Kidney epithelial cell (primary cell): ENCODE data around the gene DHDDS. TPM values are rescaled to one million over a fixed set of nuclear protein-coding genes. Genes with fewer than 3 reads are reported as not detected.
A peak's percentile ranks its signal among the peaks of the same experiment; 100 is the strongest.
"Not testable (repeated sequence)": the region's sequence is repeated elsewhere in the genome, so short reads cannot be mapped to it uniquely, and the experiment has no call there.

Experiments used
- DNase-seq: peaks from one replicate; pipeline ENCODE4 v3.0.0-alpha.2; 2010; ENCODE audit warnings: low read depth
- H3K27me3 ChIP-seq: 2 replicates; pipeline ENCODE4 v1.6.0; 2011; ENCODE audit warnings: low read length; ENCODE audit not compliant: control insufficient read depth, insufficient read depth
- H3K36me3 ChIP-seq: 2 replicates; pipeline ENCODE4 v1.5.1; 2011; ENCODE audit warnings: low read length; ENCODE audit not compliant: control insufficient read depth, insufficient read depth
- H3K4me3 ChIP-seq: 2 replicates; pipeline ENCODE4 v1.5.1; 2011; ENCODE audit warnings: low read depth, mild to moderate bottlenecking, control low read depth, low read length
- total RNA-seq: library from RNA; depleted of rRNA; stranded (reverse); fragments of >200 nt; gene quantifications from 2 replicates; pipeline ENCODE4 v1.2.3, GENCODE V29; 2015
- TF ChIP-seq, protein P1 (sequence below): IDR thresholded peaks from 2 replicates; pipeline ENCODE4 v1.5.1; 2011; ENCODE audit warnings: mild to moderate bottlenecking, moderate library complexity, low read length, control low read depth, inconsistent platforms; ENCODE audit not compliant: insufficient read depth, poor library complexity, severe bottlenecking

DHDDS gene
- total RNA-seq, 1 donor from 2014 or later = 52.7 TPM

DNA sequence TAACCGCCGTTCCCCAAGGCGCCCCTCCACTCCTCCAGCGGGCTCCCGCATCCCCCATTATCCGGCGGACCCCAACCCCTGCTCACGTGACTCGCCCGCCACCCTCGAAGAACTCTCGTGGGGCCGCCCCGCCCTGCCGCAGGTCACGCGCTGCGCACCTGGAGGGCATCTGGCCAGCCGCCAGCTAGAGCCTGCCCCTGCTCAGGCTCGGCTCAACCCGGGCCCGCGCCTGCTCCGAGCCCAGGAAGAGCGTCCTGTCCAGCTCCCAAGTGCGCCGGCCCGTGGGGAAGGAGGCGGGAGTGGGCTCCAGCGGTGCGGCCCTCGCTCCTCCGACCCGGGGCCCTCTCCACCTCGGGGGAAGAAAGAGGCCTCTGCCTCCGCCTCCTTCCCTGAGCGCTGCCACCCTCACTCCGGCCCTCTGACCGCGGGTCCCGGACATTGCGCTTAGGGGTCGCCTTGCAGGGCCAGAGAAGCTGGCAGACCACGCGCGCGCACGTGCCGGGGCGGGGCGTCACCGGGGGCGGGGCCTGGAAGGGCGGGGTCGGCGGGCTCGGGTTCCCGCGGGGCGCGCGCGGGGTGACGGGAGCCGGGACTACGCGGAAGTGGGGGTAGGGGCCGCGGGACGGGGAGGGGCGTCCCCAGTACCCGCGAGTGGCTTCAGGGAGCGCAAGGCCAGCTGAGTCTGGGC lies 68.5 kb downstream of the DHDDS start:
- peak; percentile 18 for DNase-seq
- Histone ChIP-seq H3K4me3 (peak overlapping the region; percentile 78), H3K27me3 (no peaks in the 10 kb centered on the region), H3K36me3 (no peaks in the 10 kb centered on the region)
- TF ChIP-seq, protein P1, sequence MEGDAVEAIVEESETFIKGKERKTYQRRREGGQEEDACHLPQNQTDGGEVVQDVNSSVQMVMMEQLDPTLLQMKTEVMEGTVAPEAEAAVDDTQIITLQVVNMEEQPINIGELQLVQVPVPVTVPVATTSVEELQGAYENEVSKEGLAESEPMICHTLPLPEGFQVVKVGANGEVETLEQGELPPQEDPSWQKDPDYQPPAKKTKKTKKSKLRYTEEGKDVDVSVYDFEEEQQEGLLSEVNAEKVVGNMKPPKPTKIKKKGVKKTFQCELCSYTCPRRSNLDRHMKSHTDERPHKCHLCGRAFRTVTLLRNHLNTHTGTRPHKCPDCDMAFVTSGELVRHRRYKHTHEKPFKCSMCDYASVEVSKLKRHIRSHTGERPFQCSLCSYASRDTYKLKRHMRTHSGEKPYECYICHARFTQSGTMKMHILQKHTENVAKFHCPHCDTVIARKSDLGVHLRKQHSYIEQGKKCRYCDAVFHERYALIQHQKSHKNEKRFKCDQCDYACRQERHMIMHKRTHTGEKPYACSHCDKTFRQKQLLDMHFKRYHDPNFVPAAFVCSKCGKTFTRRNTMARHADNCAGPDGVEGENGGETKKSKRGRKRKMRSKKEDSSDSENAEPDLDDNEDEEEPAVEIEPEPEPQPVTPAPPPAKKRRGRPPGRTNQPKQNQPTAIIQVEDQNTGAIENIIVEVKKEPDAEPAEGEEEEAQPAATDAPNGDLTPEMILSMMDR = no peak

DNA sequence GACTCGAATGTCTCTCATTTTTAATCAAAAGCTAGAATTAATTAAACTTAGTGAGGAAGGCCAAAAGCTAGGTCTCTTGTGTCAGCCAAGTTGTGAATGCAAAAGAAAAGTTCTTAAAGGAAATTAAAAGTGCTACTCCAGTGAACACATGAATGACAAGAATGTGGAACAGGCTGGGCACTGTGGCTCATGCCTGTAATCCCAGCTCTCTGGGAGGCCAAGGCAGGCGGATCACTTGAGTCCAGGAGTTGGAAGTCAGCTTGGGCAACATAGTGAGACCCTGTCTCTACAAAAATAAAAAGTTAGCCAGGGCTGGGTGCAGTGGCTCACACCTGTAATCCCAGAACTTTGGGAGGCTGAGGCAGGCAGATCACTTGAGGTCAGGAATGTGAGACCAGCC lies 78.6 kb downstream of the DHDDS start:
- H3K27me3 ChIP-seq, H3K4me3 ChIP-seq, H3K36me3 ChIP-seq: not testable (repeated sequence)
- DNase-seq = peak; percentile 53

DNA sequence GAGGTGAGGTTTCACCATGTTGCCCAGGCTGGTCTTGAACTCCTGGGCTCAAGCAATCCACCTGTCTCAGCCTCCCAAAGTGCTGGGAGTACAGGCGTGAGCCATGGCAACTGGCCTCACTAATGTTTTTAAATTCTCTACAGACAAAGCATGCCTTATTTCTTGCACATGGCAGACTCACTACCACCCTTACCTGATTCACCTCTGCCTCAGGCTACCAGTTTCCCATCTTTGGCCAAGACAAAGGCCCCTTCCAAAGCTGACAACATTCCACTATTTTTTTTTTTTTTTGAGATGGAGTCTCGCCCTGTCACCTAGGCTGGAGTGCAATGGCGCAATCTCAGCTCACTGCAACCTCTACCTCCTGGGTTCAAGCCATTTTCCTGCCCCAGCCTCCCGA lies 83.7 kb downstream of the DHDDS start:
- not testable (repeated sequence) for DNase-seq

DNA sequence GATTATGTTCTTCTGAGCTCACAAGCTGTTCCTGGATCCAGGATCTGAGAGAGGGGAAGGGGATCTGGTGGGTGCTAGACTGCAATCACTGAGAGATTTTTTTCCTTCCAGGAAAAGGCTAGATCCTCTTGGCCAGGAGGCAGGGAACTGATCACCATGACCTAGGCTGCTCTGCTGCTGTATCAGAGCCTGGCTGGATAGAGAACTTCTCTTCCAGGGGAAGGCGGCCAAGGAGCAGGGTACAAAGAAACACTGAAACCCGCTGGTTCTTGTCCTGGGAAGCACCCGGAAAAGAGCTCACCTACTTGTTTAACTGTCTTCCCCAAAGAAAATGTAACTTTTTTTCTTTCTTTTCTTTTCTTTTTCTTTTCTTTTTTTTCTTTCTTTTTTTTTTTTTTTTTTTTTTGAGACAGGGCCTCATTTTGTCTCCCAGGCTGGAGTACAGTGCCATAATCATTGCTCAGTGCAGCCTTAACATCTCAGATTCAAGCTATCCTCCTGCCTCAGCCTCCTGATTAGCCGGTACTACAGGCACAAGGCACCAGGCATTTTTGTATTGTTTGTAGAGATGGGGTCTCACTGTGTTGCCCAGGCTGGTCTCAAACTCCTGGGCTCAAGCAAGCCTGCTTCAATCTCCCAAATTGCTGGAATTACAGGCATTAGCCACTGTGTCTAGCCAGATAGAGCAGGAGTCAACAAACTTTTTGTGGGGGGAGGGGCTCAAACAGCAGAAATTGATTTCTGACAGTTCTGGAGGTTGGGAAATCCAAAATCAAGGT lies 85.1 kb downstream of the DHDDS start:
- TF ChIP-seq, protein P1 = no peak
- no peaks in the 10 kb centered on the region for H3K36me3 ChIP-seq
- no peak for DNase-seq
- H3K27me3 ChIP-seq = no peaks in the 10 kb centered on the region
- no peak overlapping the region for H3K4me3 ChIP-seq

More for the DNA sequence above, 83.7 kb downstream of the DHDDS start:
- H3K4me3 ChIP-seq, H3K27me3 ChIP-seq, H3K36me3 ChIP-seq: not testable (repeated sequence)

DNA sequence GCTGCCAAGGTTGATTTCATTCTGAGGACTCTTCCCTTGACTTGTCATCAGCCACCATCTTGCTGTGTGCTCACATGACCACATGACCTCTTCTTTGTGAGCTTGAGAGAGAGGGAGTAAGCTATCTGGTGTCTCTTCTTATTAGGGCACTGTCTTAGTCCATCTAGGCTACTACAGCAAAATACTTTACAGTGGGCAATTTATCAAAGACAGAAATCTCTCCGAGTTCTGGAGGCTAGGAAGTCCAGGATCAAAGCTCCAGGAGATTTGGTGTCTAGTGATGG lies 85.6 kb downstream of the DHDDS start:
- Histone ChIP-seq H3K27me3 (no peaks in the 10 kb centered on the region), H3K36me3 (no peaks in the 10 kb centered on the region), H3K4me3 (no peak overlapping the region)
- DNase-seq = no peak
- TF ChIP-seq, protein P1 = no peak

DNA sequence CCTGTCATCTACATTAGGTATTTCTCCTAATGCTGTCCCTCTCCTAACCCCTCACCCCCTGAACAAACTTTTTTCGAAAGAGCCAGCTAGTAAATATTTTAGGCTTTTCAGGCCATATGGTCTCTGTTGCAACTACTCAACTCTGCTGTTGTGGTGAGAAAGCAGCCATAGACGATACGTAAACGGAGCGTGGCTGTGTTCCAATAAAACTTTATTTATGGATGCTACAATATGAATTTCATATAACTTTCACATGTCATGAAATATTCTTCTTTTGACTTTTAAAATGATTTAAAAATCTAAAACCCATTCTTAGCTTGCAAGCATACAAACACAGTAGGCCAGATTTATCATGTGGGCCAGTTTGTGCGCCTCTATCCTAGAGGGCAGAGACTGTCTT lies 86.2 kb downstream of the DHDDS start:
- Histone ChIP-seq H3K36me3 (no peaks in the 10 kb centered on the region), H3K4me3 (no peak overlapping the region), H3K27me3 (no peaks in the 10 kb centered on the region)
- DNase-seq = no peak
- TF ChIP-seq, protein P1 = no peak

DNA sequence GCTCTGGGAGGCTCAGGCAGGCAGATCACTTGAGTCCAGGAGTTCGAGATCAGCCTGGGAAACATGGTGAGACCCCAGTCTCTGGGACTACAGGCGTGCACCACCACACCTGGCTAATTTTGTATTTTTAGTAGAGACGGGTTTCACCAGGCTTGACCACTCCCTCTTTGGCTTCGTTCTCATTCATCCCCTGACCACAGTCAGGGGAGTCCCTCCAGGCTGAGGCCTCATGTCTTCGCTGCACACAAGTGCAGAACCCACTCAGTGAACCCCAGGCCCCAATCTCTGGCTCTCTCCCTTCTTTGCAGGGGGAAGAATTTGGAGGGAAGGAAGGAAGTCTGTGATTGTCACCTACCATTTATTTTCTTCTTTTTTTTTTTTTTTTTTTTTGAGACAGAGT lies 88.2 kb downstream of the DHDDS start:
- Histone ChIP-seq H3K36me3 (no peaks in the 10 kb centered on the region), H3K27me3 (peaks cover 3% of the 10 kb centered on the region), H3K4me3 (no peak overlapping the region)
- TF ChIP-seq, protein P1 = no peak
- DNase-seq = no peak
